ENCODE measurements around the gene KL. TPM values are rescaled to one million over a fixed set of nuclear protein-coding genes. Genes with fewer than 3 reads are reported as not detected.

KL gene
- total RNA-seq, 4 donors from 2014 or later = 0.60 to 3.4 (median 1.2) TPM

DNA sequence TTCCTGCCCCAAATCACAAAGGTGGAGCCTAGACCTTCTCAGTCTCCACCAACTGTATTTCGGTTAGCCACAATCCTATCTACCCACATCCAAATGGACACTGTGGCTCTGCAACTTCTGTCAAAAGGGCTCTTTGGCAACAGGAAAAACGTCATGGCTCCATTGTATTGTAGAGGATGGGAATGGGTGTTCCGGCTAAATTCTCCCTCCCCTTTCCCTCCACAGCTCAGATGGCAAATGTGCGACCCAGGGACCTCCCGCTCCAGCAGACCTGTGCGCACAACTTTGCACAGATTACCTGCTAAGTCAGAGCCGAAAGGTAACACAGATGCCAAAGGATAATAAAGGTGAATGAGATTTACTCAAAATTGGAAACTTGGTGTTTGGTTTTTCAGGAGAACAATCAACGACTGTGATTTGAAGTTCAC, 968 bp upstream of the KL start:
- H3K4me3 ChIP-seq = no peak overlapping the region
- H3K27me3 ChIP-seq = peaks cover 30% of the 10 kb centered on the region
- DNase-seq = no peak
- 59 to 62% methylated on average over 8 of the region's 8 CpGs for WGBS, 2 donors (ENCODE audit: low coverage in 1 of 2)
- no peaks in the 10 kb centered on the region for H3K9me3 ChIP-seq
- in situ Hi-C loops (cut with MboI; ENCODE audit: low pct_ligation_motif_present in 1 of 4, low pct_unique_long_range_greater_than_20kb in 1 of 4, low sequenced_read_pairs in 3 of 4) = loop anchor here in 1 of 4 donors (25.0 kb wide), 1 partner anchor 428 kb away; the partner anchor contains the start of gene PDS5B
- peaks cover 0 to 15% (median 11%) of the 10 kb centered on the region in 4 donors for H3K4me1 ChIP-seq
- intact Hi-C loops (cut with DNase I; ENCODE audit: low total_unique reads) = no loop called here
- H3K36me3 ChIP-seq = no peaks in the 10 kb centered on the region
- peak in 2 of 3 donors; percentile 6 to 26 for TF ChIP-seq POLR2AphosphoS5 (IDR thresholded peaks at IDR 0.05)
- no peak for TF ChIP-seq EP300 (IDR thresholded peaks at IDR 0.05; ENCODE audit: low read depth)
- peak overlapping the region in 3 of 4 donors; percentile 11 to 47 (median 17) for H3K27ac ChIP-seq

DNA sequence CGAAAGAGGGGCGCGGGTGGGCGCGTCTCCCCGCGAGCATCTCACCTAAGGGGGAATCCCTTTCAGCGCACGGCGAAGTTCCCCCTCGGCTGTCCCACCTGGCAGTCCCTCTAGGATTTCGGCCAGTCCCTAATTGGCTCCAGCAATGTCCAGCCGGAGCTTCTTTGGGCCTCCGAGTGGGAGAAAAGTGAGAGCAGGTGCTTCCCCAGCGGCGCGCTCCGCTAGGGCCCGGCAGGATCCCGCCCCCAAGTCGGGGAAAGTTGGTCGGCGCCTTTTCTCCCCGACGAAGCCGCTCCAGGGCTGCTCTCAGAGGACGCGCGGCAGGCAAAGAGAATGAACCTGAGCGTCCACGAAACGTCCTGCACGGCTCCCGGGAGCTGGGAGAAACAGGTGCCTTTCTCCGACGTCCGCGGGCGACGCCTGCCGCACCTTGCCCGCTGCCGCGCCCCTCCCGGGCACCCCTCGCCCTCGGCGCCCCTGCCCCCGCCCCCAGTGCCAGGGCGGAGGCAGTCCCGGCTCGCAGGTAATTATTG, 366 bp upstream of the KL start:
- TF ChIP-seq POLR2A (IDR thresholded peaks at IDR 0.05) = no peak
- TF ChIP-seq, protein P1, sequence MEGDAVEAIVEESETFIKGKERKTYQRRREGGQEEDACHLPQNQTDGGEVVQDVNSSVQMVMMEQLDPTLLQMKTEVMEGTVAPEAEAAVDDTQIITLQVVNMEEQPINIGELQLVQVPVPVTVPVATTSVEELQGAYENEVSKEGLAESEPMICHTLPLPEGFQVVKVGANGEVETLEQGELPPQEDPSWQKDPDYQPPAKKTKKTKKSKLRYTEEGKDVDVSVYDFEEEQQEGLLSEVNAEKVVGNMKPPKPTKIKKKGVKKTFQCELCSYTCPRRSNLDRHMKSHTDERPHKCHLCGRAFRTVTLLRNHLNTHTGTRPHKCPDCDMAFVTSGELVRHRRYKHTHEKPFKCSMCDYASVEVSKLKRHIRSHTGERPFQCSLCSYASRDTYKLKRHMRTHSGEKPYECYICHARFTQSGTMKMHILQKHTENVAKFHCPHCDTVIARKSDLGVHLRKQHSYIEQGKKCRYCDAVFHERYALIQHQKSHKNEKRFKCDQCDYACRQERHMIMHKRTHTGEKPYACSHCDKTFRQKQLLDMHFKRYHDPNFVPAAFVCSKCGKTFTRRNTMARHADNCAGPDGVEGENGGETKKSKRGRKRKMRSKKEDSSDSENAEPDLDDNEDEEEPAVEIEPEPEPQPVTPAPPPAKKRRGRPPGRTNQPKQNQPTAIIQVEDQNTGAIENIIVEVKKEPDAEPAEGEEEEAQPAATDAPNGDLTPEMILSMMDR (IDR thresholded peaks at IDR 0.05) = no peak
- WGBS, 2 donors (ENCODE audit: low coverage in 1 of 2) = 14% methylated on average over 52 of the region's 52 CpGs; no CpG with 5 or more reads in 1 of the 2 donors
- peak; percentile 47 for DNase-seq
- in situ Hi-C loops (cut with MboI; ENCODE audit: low pct_ligation_motif_present in 1 of 4, low pct_unique_long_range_greater_than_20kb in 1 of 4, low sequenced_read_pairs in 3 of 4) (loop anchor here in 1 of 4 donors (25.0 kb wide), 1 partner anchor 429 kb away; the partner anchor contains the start of gene PDS5B), intact Hi-C loops (cut with DNase I; ENCODE audit: low total_unique reads) (no loop called here)
- peak overlapping the region; percentile 11 to 47 (median 15) for H3K27ac ChIP-seq
- H3K4me1 ChIP-seq = peaks cover 0 to 15% (median 11%) of the 10 kb centered on the region in 4 donors
- no peaks in the 10 kb centered on the region for H3K36me3 ChIP-seq
- no peaks in the 10 kb centered on the region for H3K9me3 ChIP-seq
- peak overlapping the region; percentile 18 to 46 (median 34) for H3K4me3 ChIP-seq
- H3K27me3 ChIP-seq = peaks cover 30% of the 10 kb centered on the region

GRCh38 chr13:33017323-33017929, 1.2 kb downstream of the KL start:
- H3K27ac ChIP-seq = peak overlapping the region; percentile 42 to 75 (median 63)
- in situ Hi-C loops (cut with MboI; ENCODE audit: low pct_ligation_motif_present in 1 of 4, low pct_unique_long_range_greater_than_20kb in 1 of 4, low sequenced_read_pairs in 3 of 4) = loop anchor here in 1 of 4 donors (25.0 kb wide), 1 partner anchor 430 kb away; the partner anchor contains the start of gene PDS5B
- WGBS, 2 donors (ENCODE audit: low coverage in 1 of 2) = 8 to 22% methylated on average over 8 to 15 of the region's 15 CpGs

DNA sequence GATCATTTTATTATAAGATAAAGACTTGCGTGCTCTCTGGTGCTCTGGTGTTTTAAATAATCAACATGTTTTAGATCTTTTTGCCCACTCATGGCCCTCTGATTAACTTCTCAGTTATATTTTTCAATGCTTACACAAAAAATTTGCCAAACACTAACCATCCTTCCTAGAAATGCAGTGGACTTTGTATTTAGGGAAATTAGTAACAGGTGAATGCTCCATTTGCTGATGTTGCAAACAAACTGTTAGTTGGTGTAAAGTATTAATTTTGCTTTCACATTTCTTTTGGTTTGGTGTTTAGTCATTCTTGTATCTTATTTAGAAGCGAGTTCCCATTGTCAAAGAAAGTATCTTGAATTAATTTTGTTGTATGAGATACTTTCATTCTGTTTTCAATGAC, 2.7 kb downstream of the KL start:
- TF ChIP-seq POLR2A (IDR thresholded peaks at IDR 0.05) (no peak), POLR2AphosphoS5 (IDR thresholded peaks at IDR 0.05) (no peak)
- no peak overlapping the region for H3K4me3 ChIP-seq
- H3K27ac ChIP-seq = no peak overlapping the region
- 88 to 89% methylated on average over 2 of the region's 2 CpGs for WGBS, 2 donors (ENCODE audit: low coverage in 1 of 2)
- no peaks in the 10 kb centered on the region for H3K36me3 ChIP-seq
- intact Hi-C loops (cut with DNase I; ENCODE audit: low total_unique reads) (no loop called here), in situ Hi-C loops (cut with MboI; ENCODE audit: low pct_ligation_motif_present in 1 of 4, low pct_unique_long_range_greater_than_20kb in 1 of 4, low sequenced_read_pairs in 3 of 4) (loop anchor here in 1 of 4 donors (25.0 kb wide), 1 partner anchor 432 kb away; the partner anchor contains the start of gene PDS5B)
- DNase-seq = no peak
- peaks cover 0 to 15% (median 11%) of the 10 kb centered on the region in 4 donors for H3K4me1 ChIP-seq
- H3K9me3 ChIP-seq = no peaks in the 10 kb centered on the region
- H3K27me3 ChIP-seq = peaks cover 22% of the 10 kb centered on the region

More at GRCh38 chr13:33017323-33017929, 1.2 kb downstream of the KL start:
- H3K4me3 ChIP-seq = peak overlapping the region; percentile 27 to 62 (median 43)
- H3K9me3 ChIP-seq = no peaks in the 10 kb centered on the region
- TF ChIP-seq POLR2AphosphoS5 (IDR thresholded peaks at IDR 0.05) = peak; percentile 47 to 63 (median 50)
- TF ChIP-seq, protein P1 (IDR thresholded peaks at IDR 0.05) = peak; percentile 45 to 62 (median 52)
- TF ChIP-seq EP300 (IDR thresholded peaks at IDR 0.05; ENCODE audit: low read depth) = no peak
- no peak for TF ChIP-seq POLR2A (IDR thresholded peaks at IDR 0.05)
- peak; percentile 44 for DNase-seq
- H3K36me3 ChIP-seq = no peaks in the 10 kb centered on the region
- intact Hi-C loops (cut with DNase I; ENCODE audit: low total_unique reads) = no loop called here
- H3K4me1 ChIP-seq = peaks cover 0 to 15% (median 11%) of the 10 kb centered on the region in 4 donors
- peaks cover 30% of the 10 kb centered on the region for H3K27me3 ChIP-seq

GRCh38 chr13:33022986-33023385, 6.8 kb downstream of the KL start:
- Histone ChIP-seq H3K27me3 (no peaks in the 10 kb centered on the region), H3K4me1 (no peaks in the 10 kb centered on the region), H3K4me3 (no peak overlapping the region), H3K27ac (no peak overlapping the region), H3K9me3 (no peaks in the 10 kb centered on the region), H3K36me3 (no peaks in the 10 kb centered on the region)
- no peak for DNase-seq
- in situ Hi-C loops (cut with MboI; ENCODE audit: low pct_ligation_motif_present in 1 of 4, low pct_unique_long_range_greater_than_20kb in 1 of 4, low sequenced_read_pairs in 3 of 4) = loop anchor here in 1 of 4 donors (25.0 kb wide), 1 partner anchor 436 kb away; the partner anchor contains the start of gene PDS5B
- TF ChIP-seq POLR2A (IDR thresholded peaks at IDR 0.05) = no peak
- TF ChIP-seq, protein P1 (IDR thresholded peaks at IDR 0.05) = no peak
- 73 to 83% methylated on average over 2 of the region's 2 CpGs for WGBS, 2 donors (ENCODE audit: low coverage in 1 of 2)
- intact Hi-C loops (cut with DNase I; ENCODE audit: low total_unique reads) = no loop called here

All from transverse colon (tissue), 4 donors.